CD4-positive, alpha-beta T cell treated with Interleukin-4 for 4 hours (primary cell): Measurements from ENCODE around the gene FKBP5.

ENCODE experiments used
- DNase-seq: peaks from one replicate; pipeline ENCODE4 v3.0.0-alpha.2; 2020

Gene FKBP5

DNA sequence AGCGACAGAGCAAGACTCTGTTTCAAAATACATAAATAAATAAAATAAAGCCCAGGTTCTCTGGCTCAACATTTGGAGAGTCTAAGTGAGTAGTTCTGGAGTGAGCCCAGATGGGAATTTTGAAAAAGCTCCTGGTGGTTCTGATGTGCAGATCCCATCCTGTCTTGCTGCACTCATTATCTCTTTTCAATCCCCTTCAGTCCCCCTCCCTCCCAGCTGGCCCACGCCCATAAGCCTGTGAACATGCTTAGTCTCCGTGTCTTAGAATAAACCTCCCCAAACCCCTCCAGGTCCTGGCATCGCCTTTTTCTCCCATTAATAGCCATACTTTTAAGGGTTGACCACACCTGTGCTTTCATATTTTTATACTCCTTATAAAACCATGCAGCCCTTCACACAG is 156.6 kb downstream of the FKBP5 start:
- DNase-seq, result no peak

DNA sequence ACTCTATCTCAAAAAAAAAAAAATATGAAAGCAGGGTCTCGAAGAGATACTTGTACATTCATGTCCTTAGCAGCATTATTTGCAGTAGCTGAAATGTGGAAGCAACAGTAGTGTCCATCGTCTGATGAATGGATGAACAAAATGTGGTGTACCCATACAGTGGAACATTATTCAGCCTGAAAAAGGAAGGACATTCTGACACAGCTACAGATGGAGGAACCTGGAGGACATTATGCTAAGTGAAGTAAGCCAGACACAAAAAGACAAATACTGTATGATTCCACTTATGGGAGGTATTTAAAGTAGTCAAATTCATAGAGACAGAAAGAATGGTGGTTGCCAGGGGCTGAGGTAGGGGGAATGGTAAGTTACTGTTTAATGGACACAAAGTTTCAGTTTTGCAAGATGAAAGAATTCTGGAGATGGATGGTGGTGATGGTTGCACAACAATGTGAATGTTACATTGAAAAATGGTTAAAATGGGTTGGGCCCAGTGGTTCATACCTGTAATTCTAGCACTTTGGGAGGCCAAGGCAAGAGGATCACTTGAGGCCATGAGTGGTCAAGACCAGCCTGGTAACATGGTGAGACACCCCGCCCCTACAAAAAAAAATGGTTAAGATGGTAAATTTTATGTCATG is 164.2 kb downstream of the FKBP5 start:
- DNase-seq, result no peak
